ENCODE data around the gene SORL1. TPM values are rescaled to one million over a fixed set of nuclear protein-coding genes. Genes with fewer than 3 reads are reported as not detected.

Gene SORL1
- total and polyA plus RNA-seq, 2 of the 13 experiments (the other 11 are each of a cell fraction or from before 2014, with no cell fraction given) = 21.3 to 148 TPM

GRCh38 chr11:121563900-121564822 is 112.0 kb downstream of the SORL1 start (continued):
- TF ChIP-seq CREB3 (CRISPR knock-in tag; IDR thresholded peaks at IDR 0.05) (no peak), ZFP91 (CRISPR knock-in tag; IDR thresholded peaks at IDR 0.05; ENCODE audit: borderline replicate concordance) (no peak), ZNF484 (CRISPR knock-in tag; IDR thresholded peaks at IDR 0.05; ENCODE audit: borderline replicate concordance, low read depth) (no peak), PREB (CRISPR knock-in tag; IDR thresholded peaks at IDR 0.05) (no peak), MXD4 (CRISPR knock-in tag; IDR thresholded peaks at IDR 0.05) (no peak), FUBP1 (CRISPR knock-in tag; IDR thresholded peaks at IDR 0.05; ENCODE audit: borderline replicate concordance) (no peak), ZSCAN30 (CRISPR knock-in tag; IDR thresholded peaks at IDR 0.05) (no peak), ZNF276 (CRISPR knock-in tag; IDR thresholded peaks at IDR 0.05; ENCODE audit: low read depth) (no peak), ZBTB44 (CRISPR knock-in tag; IDR thresholded peaks at IDR 0.05) (no peak), PAWR (CRISPR knock-in tag; IDR thresholded peaks at IDR 0.05; ENCODE audit: borderline replicate concordance) (no peak), ZNF609 (CRISPR knock-in tag; IDR thresholded peaks at IDR 0.05; ENCODE audit: borderline replicate concordance) (no peak), EHMT2 (IDR thresholded peaks at IDR 0.05; ENCODE audit: borderline replicate concordance, low read depth, low read length) (0 out of 2 replicates have a peak, but pooled peaks have one; percentile 5)

Measured in HepG2 (cell line).